ENCODE measurements around the gene SUN2. TPM values are rescaled to one million over a fixed set of nuclear protein-coding genes. Genes with fewer than 3 reads are reported as not detected.

SUN2 gene
- total and polyA plus RNA-seq, 2 of the 8 experiments (the other 6 are each of a cell fraction or from before 2014, with no cell fraction given) = 5.1 to 10.5 TPM

DNA sequence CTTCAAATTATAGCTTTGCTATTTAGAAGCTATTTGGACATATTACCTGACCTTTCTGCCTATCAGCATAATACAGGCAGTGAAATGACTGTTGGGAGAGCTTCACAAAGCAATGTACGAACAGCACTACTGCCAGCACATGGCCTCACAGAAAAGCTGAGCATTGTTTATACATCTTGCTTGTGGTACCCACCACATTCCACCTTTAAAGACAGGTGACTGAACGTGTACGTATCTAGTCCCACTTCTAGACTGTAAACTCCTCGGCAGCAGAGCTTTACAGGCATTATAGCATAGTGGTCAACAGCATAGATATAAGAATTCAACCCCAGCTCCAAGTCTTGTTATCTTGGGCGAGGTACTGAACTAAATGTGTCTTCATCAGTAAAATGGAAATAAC, 56.7 kb downstream of the SUN2 start:
- FAIRE-seq (no peak), DNase-seq (ENCODE audit: low read depth in 1 of 2, low spot score in 2 of 2) (no peak)
- H3K23ac ChIP-seq (ENCODE audit: insufficient read length) = no peak overlapping the region
- peaks cover 10% of the 10 kb centered on the region for H3K23me2 ChIP-seq (ENCODE audit: low read depth, low read length)
- no peaks in the 10 kb centered on the region for H3K9me3 ChIP-seq (ENCODE audit: insufficient read depth in 2 of 2, low read depth in 1 of 2, low read length in 1 of 2)
- H2BK20ac ChIP-seq (ENCODE audit: low read length) = no peak overlapping the region
- H2BK12ac ChIP-seq (ENCODE audit: low read depth, low read length) = no peak overlapping the region
- TF ChIP-seq, protein P1, sequence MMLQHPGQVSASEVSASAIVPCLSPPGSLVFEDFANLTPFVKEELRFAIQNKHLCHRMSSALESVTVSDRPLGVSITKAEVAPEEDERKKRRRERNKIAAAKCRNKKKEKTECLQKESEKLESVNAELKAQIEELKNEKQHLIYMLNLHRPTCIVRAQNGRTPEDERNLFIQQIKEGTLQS (IDR thresholded peaks at IDR 0.05; ENCODE audit: insufficient read depth, low read depth, low read length) = no peak
- TF ChIP-seq SP4 (IDR thresholded peaks at IDR 0.05; ENCODE audit: low read length) (no peak), SIRT6 (IDR thresholded peaks at IDR 0.05; ENCODE audit: low read length) (no peak), RXRA (IDR thresholded peaks at IDR 0.05; ENCODE audit: insufficient read depth, low read depth, low read length) (no peak), RBBP5 (IDR thresholded peaks at IDR 0.05; ENCODE audit: borderline replicate concordance, low read depth, low read length) (no peak)
- H3K14ac ChIP-seq (ENCODE audit: insufficient read length) = no peak overlapping the region
- no peak overlapping the region for H4K8ac ChIP-seq (ENCODE audit: extremely low read depth, insufficient read depth, low read length)
- no peak overlapping the region for H2BK120ac ChIP-seq (replicated peaks; ENCODE audit: low read depth, low read length)
- no peak overlapping the region for H2BK5ac ChIP-seq (ENCODE audit: low read depth, low read length)
- peak overlapping the region in 1 of 4 experiments; percentile 65; a peak in 1 of 7 replicates for H3K9ac ChIP-seq (replicated peaks in 1 of 4; ENCODE audit: extremely low read depth in 1 of 4, low read depth in 3 of 4, low read length in 3 of 4)
- peaks cover 3% of the 10 kb centered on the region; the same call in 1 of the 2 replicates for H3K79me1 ChIP-seq (ENCODE audit: low read depth, low read length)
- H3K4me1 ChIP-seq (replicated peaks in 1 of 4; ENCODE audit: control insufficient read depth in 3 of 4, insufficient read depth in 4 of 4, low read length in 3 of 4) = peaks cover 3 to 11% (median 7%) of the 10 kb centered on the region in 4 experiments; a peak in 6 of 7 replicates
- no peak overlapping the region for H3K27ac ChIP-seq (ENCODE audit: low read depth, low read length)
- no peak overlapping the region for H3K4ac ChIP-seq (replicated peaks; ENCODE audit: insufficient read length, low read depth, low read length)
- H4K91ac ChIP-seq (replicated peaks; ENCODE audit: insufficient read length, low read length) = no peak overlapping the region
- no peak overlapping the region for H2AK5ac ChIP-seq (ENCODE audit: low read depth, low read length)
- H2BK15ac ChIP-seq (ENCODE audit: low read length) = no peak overlapping the region
- peaks cover 0 to 5% of the 10 kb centered on the region in 2 experiments for H4K20me1 ChIP-seq (replicated peaks in 1 of 2; ENCODE audit: control insufficient read depth in 1 of 2, insufficient read depth in 2 of 2, low read length in 2 of 2)
- ChIA-PET CTCF (ENCODE audit: partially characterized antibody) (interaction anchor here (1.3 to 1.5 kb wide), 3 partner anchors 17 to 647 kb away, joined by 3 to 11 read pairs (median 4); partner anchors contain the start of gene TOMM22), POLR2A (ENCODE audit: partially characterized antibody) (interaction anchor here (1.0 to 13.1 kb wide), 6 partner anchors 10 to 39 kb away, joined by 3 to 123 read pairs (median 4); partner anchors contain the start of gene TOMM22)
- no peaks in the 10 kb centered on the region for H3K27me3 ChIP-seq (replicated peaks in 1 of 4; ENCODE audit: control insufficient read depth in 3 of 4, extremely low read depth in 1 of 4, insufficient read depth in 3 of 4, low read length in 3 of 4)
- peak overlapping the region; percentile 7 to 100 (median 82); a peak in 5 of 8 replicates for H3K4me3 ChIP-seq (ENCODE audit: extremely low read depth in 1 of 4, insufficient read depth in 2 of 4, low read depth in 3 of 4, low read length in 4 of 4)
- H3K56ac ChIP-seq (replicated peaks; ENCODE audit: insufficient read length, low read depth, low read length) = no peak overlapping the region
- no peak overlapping the region for H4K5ac ChIP-seq (ENCODE audit: insufficient read length, low read depth, low read length)
- H3K18ac ChIP-seq (ENCODE audit: extremely low read depth, low read length) = no peak overlapping the region
- H2AFZ ChIP-seq (ENCODE audit: low read length) = no peak overlapping the region
- peaks cover 0 to 38% of the 10 kb centered on the region in 2 experiments; a peak in 2 of 4 replicates for H3K79me2 ChIP-seq (ENCODE audit: control insufficient read depth in 1 of 2, insufficient read depth in 2 of 2, low read length in 2 of 2)
- no peaks in the 10 kb centered on the region; a peak in 2 of 8 replicates for H3K36me3 ChIP-seq (ENCODE audit: control insufficient read depth in 2 of 4, insufficient read depth in 4 of 4, low read length in 3 of 4)
- WGBS, 2 experiments (ENCODE audit: extremely low coverage in 1 of 2, insufficient coverage in 1 of 2, insufficient read length in 1 of 2, insufficient replicate concordance in 2 of 2, low coverage in 1 of 2, low lambda C conversion rate in 2 of 2, missing lambda C conversion rate in 1 of 2) = 90% methylated on average over 5 of the region's 5 CpGs; no CpG with 5 or more reads in 1 of the 2 experiments
- H3K4me2 ChIP-seq (ENCODE audit: insufficient read depth in 1 of 2, low read depth in 2 of 2, low read length in 2 of 2) = peak overlapping the region; percentile 81 to 96
